Neural crest cell (in vitro differentiated cells): ENCODE data around the gene SERPINA5. TPM values are rescaled to one million over a fixed set of nuclear protein-coding genes. Genes with fewer than 3 reads are reported as not detected.

Source experiments
- DNase-seq: peaks from one replicate; pipeline ENCODE4 v3.0.0; 2021; ENCODE audit warnings: low read depth, mixed read lengths, low spot score
- H3K27ac Mint-ChIP-seq: one replicate; pipeline ENCODE4 v1.8.0; 2021; ENCODE audit warnings: mild to moderate bottlenecking, mixed read lengths; ENCODE audit not compliant: unreplicated experiment
- H3K27me3 Mint-ChIP-seq: 2 replicates; pipeline ENCODE4 v1.8.0; 2021; ENCODE audit warnings: low read depth, mild to moderate bottlenecking, mixed read lengths
- H3K36me3 Mint-ChIP-seq: 2 replicates; pipeline ENCODE4 v1.8.0; 2021; ENCODE audit warnings: low read depth, mild to moderate bottlenecking, mixed read lengths
- H3K4me1 Mint-ChIP-seq: 2 replicates; pipeline ENCODE4 v1.8.0; 2021; ENCODE audit warnings: mixed read lengths
- H3K4me3 Mint-ChIP-seq: one replicate; pipeline ENCODE4 v1.8.0; 2021; ENCODE audit warnings: mild to moderate bottlenecking, mixed read lengths
- H3K9me3 Mint-ChIP-seq: 2 replicates; pipeline ENCODE4 v1.8.0; 2021; ENCODE audit warnings: mixed read lengths
- total RNA-seq: library from RNA; stranded (reverse); gene quantifications from 2 replicates; pipeline ENCODE4 v1.2.1, GENCODE V29; 2021
- TF ChIP-seq, protein P1 (sequence below): fragments of 200-600 bp; sonication (generic); conservative IDR thresholded peaks from 2 replicates; pipeline ENCODE4 v1.5.0; 2021; ENCODE audit warnings: antibody characterized with exemption, mild to moderate bottlenecking

SERPINA5 gene
- total RNA-seq, 1 donor from 2014 or later = 1.0 TPM

DNA sequence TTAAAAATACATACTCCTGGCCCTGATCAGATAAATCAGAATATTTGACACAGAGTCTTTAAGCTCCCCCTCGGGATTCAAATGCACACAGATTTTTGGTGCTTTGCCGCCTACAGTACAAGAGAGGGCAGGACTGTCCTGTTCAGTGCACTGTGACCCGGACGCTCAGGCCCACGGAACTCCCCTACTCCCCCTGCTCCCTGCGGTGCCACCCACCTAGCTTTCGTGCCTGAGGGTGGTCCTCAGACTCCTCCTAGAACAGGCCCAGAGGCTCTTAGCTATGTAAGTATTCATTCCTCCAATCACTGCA lies 17.2 kb downstream of the SERPINA5 start:
- no peaks in the 10 kb centered on the region for H3K36me3 Mint-ChIP-seq
- DNase-seq = no peak
- TF ChIP-seq, protein P1, sequence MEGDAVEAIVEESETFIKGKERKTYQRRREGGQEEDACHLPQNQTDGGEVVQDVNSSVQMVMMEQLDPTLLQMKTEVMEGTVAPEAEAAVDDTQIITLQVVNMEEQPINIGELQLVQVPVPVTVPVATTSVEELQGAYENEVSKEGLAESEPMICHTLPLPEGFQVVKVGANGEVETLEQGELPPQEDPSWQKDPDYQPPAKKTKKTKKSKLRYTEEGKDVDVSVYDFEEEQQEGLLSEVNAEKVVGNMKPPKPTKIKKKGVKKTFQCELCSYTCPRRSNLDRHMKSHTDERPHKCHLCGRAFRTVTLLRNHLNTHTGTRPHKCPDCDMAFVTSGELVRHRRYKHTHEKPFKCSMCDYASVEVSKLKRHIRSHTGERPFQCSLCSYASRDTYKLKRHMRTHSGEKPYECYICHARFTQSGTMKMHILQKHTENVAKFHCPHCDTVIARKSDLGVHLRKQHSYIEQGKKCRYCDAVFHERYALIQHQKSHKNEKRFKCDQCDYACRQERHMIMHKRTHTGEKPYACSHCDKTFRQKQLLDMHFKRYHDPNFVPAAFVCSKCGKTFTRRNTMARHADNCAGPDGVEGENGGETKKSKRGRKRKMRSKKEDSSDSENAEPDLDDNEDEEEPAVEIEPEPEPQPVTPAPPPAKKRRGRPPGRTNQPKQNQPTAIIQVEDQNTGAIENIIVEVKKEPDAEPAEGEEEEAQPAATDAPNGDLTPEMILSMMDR = no peak
- peaks cover 45% of the 10 kb centered on the region for H3K27me3 Mint-ChIP-seq
- H3K9me3 Mint-ChIP-seq = no peaks in the 10 kb centered on the region
- peaks cover 56% of the 10 kb centered on the region for H3K4me1 Mint-ChIP-seq
- no peak overlapping the region for H3K4me3 Mint-ChIP-seq
- peak overlapping the region; percentile 13 for H3K27ac Mint-ChIP-seq

DNA sequence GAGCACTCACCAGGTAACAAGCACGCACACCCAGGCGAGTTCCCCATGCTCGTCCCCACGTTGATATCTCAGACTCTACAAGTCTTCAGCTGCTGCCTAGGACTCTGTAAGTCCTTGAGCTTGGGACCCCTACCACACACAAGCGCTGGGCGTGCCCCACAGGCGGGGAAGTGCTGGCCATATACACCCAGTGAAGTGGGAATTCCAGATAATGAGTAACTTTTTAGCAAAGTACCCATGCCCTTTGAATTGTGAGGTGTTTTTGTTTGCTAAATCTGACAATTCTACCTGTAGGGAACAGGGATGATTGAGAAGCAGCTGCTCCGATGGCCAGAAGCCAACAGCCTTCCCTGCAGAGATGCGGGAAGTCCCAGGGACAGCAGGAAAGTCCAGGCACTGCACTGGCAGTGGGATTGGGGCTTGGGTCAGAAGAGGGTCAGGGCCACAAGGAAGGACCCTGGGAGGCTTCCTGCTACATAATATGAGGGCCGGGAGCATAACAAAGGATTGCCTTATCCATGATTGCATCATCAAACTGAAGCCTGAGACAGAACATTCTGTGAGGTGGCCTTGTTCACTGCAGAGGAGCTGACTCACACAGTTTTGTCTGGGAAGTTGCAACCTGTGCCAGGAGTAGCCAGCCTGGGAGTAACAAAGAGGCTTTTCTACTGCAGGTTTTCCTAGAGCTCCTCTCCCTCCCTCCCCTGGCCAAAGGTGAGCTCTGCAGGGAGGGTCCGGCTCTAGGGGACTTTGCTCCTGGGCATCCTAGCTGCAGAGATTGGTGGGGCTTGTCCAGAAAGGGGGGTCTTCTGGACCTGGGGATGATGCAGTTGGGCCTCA lies 17.8 kb downstream of the SERPINA5 start:
- H3K4me3 Mint-ChIP-seq = peak overlapping the region; percentile 52
- H3K27ac Mint-ChIP-seq = peak overlapping the region; percentile 96
- no peaks in the 10 kb centered on the region for H3K9me3 Mint-ChIP-seq
- H3K36me3 Mint-ChIP-seq = no peaks in the 10 kb centered on the region
- peaks cover 54% of the 10 kb centered on the region for H3K4me1 Mint-ChIP-seq
- peak; percentile 16 for DNase-seq
- H3K27me3 Mint-ChIP-seq = peaks cover 39% of the 10 kb centered on the region
- TF ChIP-seq, protein P1 = no peak

DNA sequence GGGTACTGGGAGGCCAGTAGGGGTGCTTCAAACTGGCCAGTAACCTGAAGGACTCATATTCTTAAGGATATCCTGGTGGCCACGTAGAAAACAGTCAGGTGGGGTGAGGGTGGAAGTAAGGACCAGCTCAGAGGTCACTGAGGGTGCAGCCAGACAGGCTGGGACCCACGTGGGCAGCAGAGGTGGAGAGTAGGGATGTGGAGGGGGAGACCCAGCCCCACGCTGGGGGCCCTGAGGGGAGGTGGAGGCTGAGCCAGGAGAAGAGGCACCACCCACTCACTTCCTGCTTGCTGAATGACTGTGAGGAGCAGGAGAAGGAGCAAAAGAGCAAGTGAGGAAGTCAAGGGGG lies 18.4 kb downstream of the SERPINA5 start:
- TF ChIP-seq, protein P1 = no peak
- Mint-ChIP-seq H3K27ac (peak overlapping the region; percentile 96), H3K27me3 (peaks cover 33% of the 10 kb centered on the region), H3K9me3 (no peaks in the 10 kb centered on the region), H3K36me3 (no peaks in the 10 kb centered on the region), H3K4me1 (peaks cover 50% of the 10 kb centered on the region), H3K4me3 (peak overlapping the region; percentile 52)
- no peak for DNase-seq

DNA sequence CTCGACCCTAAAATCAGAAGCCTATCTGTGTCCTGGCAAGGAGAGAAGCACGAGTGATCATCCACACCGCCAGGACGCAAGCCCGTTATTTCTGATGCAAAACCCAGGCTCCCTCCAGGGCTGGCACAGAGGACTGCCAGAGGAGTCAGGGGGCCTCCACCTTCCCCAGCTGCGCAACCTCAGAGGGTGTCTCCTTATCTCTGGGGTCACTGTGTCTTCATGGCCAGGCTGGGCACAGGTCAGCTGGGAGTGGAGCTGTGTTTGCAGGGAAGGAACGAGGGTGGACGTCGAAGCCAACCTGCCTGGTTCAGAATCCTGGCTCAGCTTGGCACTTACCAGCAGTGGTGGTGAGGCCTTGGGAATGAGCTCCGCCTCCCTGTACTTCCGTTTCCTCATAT lies 18.9 kb downstream of the SERPINA5 start:
- DNase-seq = no peak
- no peaks in the 10 kb centered on the region for H3K9me3 Mint-ChIP-seq

DNA sequence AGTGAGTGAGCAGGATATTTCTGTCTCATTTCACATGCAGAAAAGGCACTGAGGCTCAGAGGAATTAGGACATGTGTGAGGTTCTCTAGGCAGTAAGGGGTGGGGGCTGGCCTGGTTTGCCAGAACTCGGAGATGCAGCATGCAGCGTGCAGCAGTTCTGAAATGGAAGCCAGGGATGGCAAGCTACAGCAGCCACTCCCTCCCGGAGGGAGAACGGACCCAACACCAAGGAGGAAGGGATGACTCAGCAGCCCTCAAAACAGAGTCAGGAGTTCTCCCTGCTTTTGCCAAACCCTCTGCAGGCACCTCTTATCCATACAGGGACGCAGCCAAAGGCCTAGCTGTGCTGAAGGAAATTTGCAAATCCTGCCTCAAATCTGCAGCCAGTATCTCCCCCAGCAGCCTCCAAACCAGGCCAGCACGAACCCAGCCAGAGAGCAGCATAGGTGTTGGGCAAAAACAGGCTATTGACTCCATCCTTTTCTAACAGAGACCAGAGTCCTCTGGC lies 20.7 kb downstream of the SERPINA5 start:
- Mint-ChIP-seq H3K4me3 (no peak overlapping the region), H3K4me1 (peaks cover 34% of the 10 kb centered on the region), H3K27me3 (peaks cover 15% of the 10 kb centered on the region), H3K36me3 (no peaks in the 10 kb centered on the region), H3K9me3 (no peaks in the 10 kb centered on the region), H3K27ac (peak overlapping the region; percentile 43)
- TF ChIP-seq, protein P1 = no peak
- no peak for DNase-seq

More for the DNA sequence above, 18.9 kb downstream of the SERPINA5 start:
- peaks cover 46% of the 10 kb centered on the region for H3K4me1 Mint-ChIP-seq
- no peaks in the 10 kb centered on the region for H3K36me3 Mint-ChIP-seq
- no peak overlapping the region for H3K27ac Mint-ChIP-seq
- peaks cover 29% of the 10 kb centered on the region for H3K27me3 Mint-ChIP-seq
- H3K4me3 Mint-ChIP-seq = no peak overlapping the region
- TF ChIP-seq, protein P1 = no peak
